Vagina (tissue), 2 donors: ENCODE measurements around the gene STOM.

Experiments used
- CTCF ChIP-seq, 3 experiments: fragments of 450-650 bp in 2 of 3; fragments of 200-600 bp in 1 of 3; sonication (generic) in 1 of 3; IDR thresholded peaks; one replicate each; pipeline ENCODE4 v1.5.1; 2017 to 2019; ENCODE audit warnings: antibody characterized with exemption in 3 of 3, mild to moderate bottlenecking in 2 of 3, moderate library complexity in 2 of 3
- POLR2AphosphoS5 ChIP-seq, 2 donors: sonication (generic); formaldehyde crosslinking; IDR thresholded peaks; one replicate each; pipeline ENCODE4 v1.9.0; 2017; ENCODE audit warnings: antibody characterized with exemption in 2 of 2, mild to moderate bottlenecking in 2 of 2, low read depth in 1 of 2; ENCODE audit not compliant: insufficient read depth in 1 of 2

GRCh38 chr9:121326130-121326838, 43.8 kb downstream of the STOM start:
- TF ChIP-seq CTCF (IDR thresholded peaks at IDR 0.05) (no peak), POLR2AphosphoS5 (IDR thresholded peaks at IDR 0.05; ENCODE audit: insufficient read depth in 1 of 2, low read depth in 1 of 2) (peak; percentile 91 to 97)
